A549 (cell line): ENCODE measurements around the gene MATN3. TPM values are rescaled to one million over a fixed set of nuclear protein-coding genes. Genes with fewer than 3 reads are reported as not detected.
A peak's percentile ranks its signal among the peaks of the same experiment; 100 is the strongest.

Source experiments
- ATAC-seq, 2 experiments: fragments of 200-7000 bp in 1 of 2; fragments of >200 bp in 1 of 2; cut with Nextera tagmentation in 1 of 2; cut with Tn5 transposase in 1 of 2; 3 replicates each; pipeline versions ENCODE4 v1.8.0 to v1.9.1; 2018 to 2020; ENCODE audit warnings: mild to moderate bottlenecking in 1 of 2, moderate library complexity in 1 of 2
- CTCF ChIA-PET: fragments of 300-600 bp; sonication (Branson Sonifier 250); formaldehyde crosslinking; extraction: SDS; loops from one replicate; lab custom pipeline; 2021; ENCODE audit warnings: antibody characterized with exemption, inconsistent platforms; lab: Yijun Ruan, JAX
- POLR2A ChIA-PET: fragments of 350-600 bp; formaldehyde crosslinking; extraction: SDS; loops from one replicate; lab custom pipeline; 2021; ENCODE audit warnings: antibody characterized with exemption, inconsistent platforms; lab: Yijun Ruan, JAX
- DNase-seq, 2 experiments: peaks; one replicate each; pipeline versions ENCODE4 v3.0.0 to v3.0.0-alpha.2; 2011 to 2016; ENCODE audit warnings: low read depth in 1 of 2, low spot score in 1 of 2
- FAIRE-seq: peaks from 2 replicates; lab custom pipeline; 2011; peaks lifted over from hg19 to GRCh38; lab: Jason Lieb, UNC
- H3K27ac ChIP-seq, 2 experiments: fragments of >200 bp; sonication (Bioruptor Twin); formaldehyde crosslinking; 3 replicates each; pipeline ENCODE4 v1.5.1; 2016 to 2017
- H3K4me1 ChIP-seq: fragments of >200 bp; sonication (Bioruptor Twin); formaldehyde crosslinking; 3 replicates; pipeline ENCODE4 v1.6.1; 2016
- H3K4me2 ChIP-seq: fragments of >200 bp; sonication (Bioruptor Twin); formaldehyde crosslinking; 3 replicates; pipeline ENCODE4 v1.6.1; 2016
- H3K4me3 ChIP-seq: fragments of >200 bp; sonication (Bioruptor Twin); formaldehyde crosslinking; 3 replicates; pipeline ENCODE4 v1.5.1; 2016
- H3K9me3 ChIP-seq: fragments of >200 bp; sonication (Bioruptor Twin); formaldehyde crosslinking; 3 replicates; pipeline ENCODE4 v1.6.1; 2016
- BHLHE40 ChIP-seq: IDR thresholded peaks from 2 replicates; pipeline ENCODE4 v1.6.1; 2012; ENCODE audit warnings: low read depth, low read length, inconsistent platforms
- ESRRA ChIP-seq: fragments of 150-350 bp; IDR thresholded peaks from 2 replicates; pipeline ENCODE4 v1.6.1; 2014; ENCODE audit warnings: mild to moderate bottlenecking, low read length, borderline replicate concordance
- FOSB ChIP-seq: fragments of 250-450 bp; sonication (Bioruptor Pico); IDR thresholded peaks from 2 replicates; pipeline ENCODE4 v1.5.0; 2020; ENCODE audit warnings: mild to moderate bottlenecking, moderate library complexity
- FOSL2 ChIP-seq, 2 experiments: fragments of 450-650 bp in 1 of 2; fragments of >200 bp in 1 of 2; sonication (Bioruptor Twin) in 1 of 2; formaldehyde crosslinking; IDR thresholded peaks; 2 replicates each; pipeline versions ENCODE4 v1.5.0 to v1.6.1; 2016 to 2020; ENCODE audit warnings: mild to moderate bottlenecking in 1 of 2, moderate library complexity in 1 of 2
- HDAC2 ChIP-seq: fragments of 200-600 bp; sonication (generic); IDR thresholded peaks from 2 replicates; pipeline ENCODE4 v1.6.1; 2016
- HEYL ChIP-seq: fragments of 250-450 bp; sonication (Bioruptor Pico); IDR thresholded peaks from 2 replicates; pipeline ENCODE4 v1.8.0; 2021; ENCODE audit warnings: mild to moderate bottlenecking, moderate library complexity
- HOXB5 ChIP-seq: fragments of 250-450 bp; sonication (Bioruptor Pico); IDR thresholded peaks from 2 replicates; pipeline ENCODE4 v1.5.0; 2020; ENCODE audit warnings: mild to moderate bottlenecking, moderate library complexity
- JUN ChIP-seq, 2 experiments: fragments of >200 bp; sonication (Bioruptor Twin); formaldehyde crosslinking; IDR thresholded peaks; 2 replicates in 1 of 2; 3 replicates in 1 of 2; pipeline ENCODE4 v1.6.1; 2016 to 2017
- MYC ChIP-seq: IDR thresholded peaks from 2 replicates; pipeline ENCODE4 v1.6.1; 2012; ENCODE audit warnings: mild to moderate bottlenecking, inconsistent platforms, low read length, improper control_type of control experiment, borderline replicate concordance
- NFE2L2 ChIP-seq: fragments of 150-350 bp; conservative IDR thresholded peaks from 2 replicates; pipeline ENCODE4 v1.6.1; 2014; ENCODE audit warnings: low read length
- PBX3 ChIP-seq: IDR thresholded peaks from 2 replicates; pipeline ENCODE4 v1.6.1; 2012
- PHF8 ChIP-seq: fragments of 200-600 bp; sonication (generic); IDR thresholded peaks from 2 replicates; pipeline ENCODE4 v1.6.1; 2016; ENCODE audit warnings: low read depth, mild to moderate bottlenecking, antibody characterized with exemption, moderate library complexity, borderline replicate concordance
- POLR2A ChIP-seq: IDR thresholded peaks from 2 replicates; pipeline ENCODE4 v1.6.1; 2012; ENCODE audit warnings: mild to moderate bottlenecking, low read length
- RCOR1 ChIP-seq: fragments of 150-350 bp; IDR thresholded peaks from 2 replicates; pipeline ENCODE4 v1.6.1; 2014; ENCODE audit warnings: antibody characterized with exemption, low read length, low read depth
- SMC3 ChIP-seq: fragments of >200 bp; sonication (Bioruptor Twin); formaldehyde crosslinking; IDR thresholded peaks from 3 replicates; pipeline ENCODE4 v1.6.1; 2018; ENCODE audit warnings: inconsistent platforms
- TFCP2L1 ChIP-seq: fragments of 250-450 bp; sonication (Bioruptor Pico); IDR thresholded peaks from 2 replicates; pipeline ENCODE4 v1.5.0; 2021; ENCODE audit warnings: mild to moderate bottlenecking
- ZSCAN20 ChIP-seq: fragments of 250-450 bp; sonication (Bioruptor Pico); IDR thresholded peaks from 2 replicates; pipeline ENCODE4 v1.8.0; 2022; ENCODE audit warnings: mild to moderate bottlenecking, moderate library complexity
- WGBS: methylation state at CpG from one replicate; pipeline ENCODE4 v1.1.6; 2017; ENCODE audit errors: missing lambda C conversion rate; 5-methylcytosine and 5-hydroxymethylcytosine counted together
- polyA plus RNA-seq, 4 experiments: library from polyadenylated mRNA; depleted of rRNA in 3 of 4; stranded (reverse); fragments of >200 nt; fragmentation: RNase III in 1 of 4; extraction: RNeasy Plus Mini Kit Qiagen cat#74134 plus additional on column Dnase treatment in 1 of 4; gene quantifications; 2 replicates in 3 of 4; 3 replicates in 1 of 4; pipeline ENCODE4 v1.2.3, GENCODE V29; 2011 to 2017
- TF ChIP-seq, protein P1 (sequence below): fragments of >200 bp; sonication (Bioruptor Twin); formaldehyde crosslinking; IDR thresholded peaks from 3 replicates; pipeline ENCODE4 v1.6.1; 2016
- TF ChIP-seq, protein P2 (sequence below): fragments of 450-650 bp; IDR thresholded peaks from 2 replicates; pipeline ENCODE4 v1.6.1; 2014; ENCODE audit warnings: antibody characterized with exemption
- TF ChIP-seq, protein P3 (sequence below): IDR thresholded peaks from 2 replicates; pipeline ENCODE4 v1.6.1; 2012
- TF ChIP-seq, protein P4 (sequence below): IDR thresholded peaks from 2 replicates; pipeline ENCODE4 v1.6.1; 2012; ENCODE audit warnings: low read depth, borderline replicate concordance

MATN3 gene
- polyA plus RNA-seq, 2 of the 4 experiments (the other 2 are of a cell fraction), result 14.2 to 16.8 TPM

DNA sequence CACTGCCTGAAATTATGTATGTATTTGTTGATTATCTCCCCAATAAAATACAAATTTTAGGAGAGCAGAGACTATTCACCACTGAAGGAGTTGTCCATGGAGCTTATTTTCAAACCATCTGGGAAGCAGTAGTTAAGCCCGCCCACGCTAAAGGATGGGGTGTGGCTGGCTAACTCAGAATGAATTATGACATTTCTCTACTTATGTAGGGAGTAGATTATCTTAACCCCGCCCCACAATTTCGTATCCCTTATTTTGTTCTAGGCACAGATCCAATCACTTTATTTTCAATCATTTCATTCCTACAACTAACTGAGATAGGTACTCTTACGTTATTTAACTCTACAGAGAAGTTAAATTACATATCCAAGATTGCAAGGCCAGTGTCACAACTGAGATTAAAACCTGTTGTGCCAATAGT is 40.4 kb upstream of the MATN3 start:
- ChIA-PET POLR2A (interaction anchor here (0.5 to 4.2 kb wide), 14 partner anchors 8 to 66 kb away, joined by 3 to 48 read pairs (median 10); partner anchors contain the start of genes MATN3 and WDR35), CTCF (interaction anchor here (1.0 to 1.9 kb wide), 7 partner anchors 9 to 172 kb away, joined by 3 to 8 read pairs (median 4); partner anchors contain the start of gene SDC1)
- H3K27ac ChIP-seq, result peak overlapping the region; percentile 92 to 96
- TF ChIP-seq, protein P1, sequence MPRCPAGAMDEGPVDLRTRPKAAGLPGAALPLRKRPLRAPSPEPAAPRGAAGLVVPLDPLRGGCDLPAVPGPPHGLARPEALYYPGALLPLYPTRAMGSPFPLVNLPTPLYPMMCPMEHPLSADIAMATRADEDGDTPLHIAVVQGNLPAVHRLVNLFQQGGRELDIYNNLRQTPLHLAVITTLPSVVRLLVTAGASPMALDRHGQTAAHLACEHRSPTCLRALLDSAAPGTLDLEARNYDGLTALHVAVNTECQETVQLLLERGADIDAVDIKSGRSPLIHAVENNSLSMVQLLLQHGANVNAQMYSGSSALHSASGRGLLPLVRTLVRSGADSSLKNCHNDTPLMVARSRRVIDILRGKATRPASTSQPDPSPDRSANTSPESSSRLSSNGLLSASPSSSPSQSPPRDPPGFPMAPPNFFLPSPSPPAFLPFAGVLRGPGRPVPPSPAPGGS, result 0 out of 3 replicates have a peak, but pooled peaks have one; percentile 11
- TF ChIP-seq FOSB (CRISPR knock-in tag), result no peak
- TF ChIP-seq HOXB5 (CRISPR knock-in tag), result peak; percentile 77; the same call in 1 of the 2 replicates
- FAIRE-seq, result no peak
- peak overlapping the region; percentile 63 for H3K4me3 ChIP-seq
- 11% methylated on average over 5 of the region's 5 CpGs for WGBS
- peak; percentile 54 to 61; a peak in 5 of 6 replicates for ATAC-seq
- H3K4me2 ChIP-seq, result peak overlapping the region; percentile 87
- peaks cover 29% of the 10 kb centered on the region for H3K4me1 ChIP-seq
- H3K9me3 ChIP-seq, result no peaks in the 10 kb centered on the region
- DNase-seq, result peak; percentile 81

- ChIA-PET CTCF (interaction anchor here (0.9 to 1.9 kb wide), 12 partner anchors 10 to 274 kb away, joined by 3 to 8 read pairs (median 4); partner anchors contain the start of gene SDC1), POLR2A (interaction anchor here (0.5 to 4.2 kb wide), 19 partner anchors 9 to 97 kb away, joined by 3 to 48 read pairs (median 8); partner anchors contain the start of genes MATN3 and WDR35)
- peak; percentile 28 to 54 for DNase-seq
- H3K4me1 ChIP-seq, result peaks cover 31% of the 10 kb centered on the region
- TF ChIP-seq FOSL2 (IDR thresholded peaks at IDR 0.05) (no peak), FOSL2 (CRISPR knock-in tag; IDR thresholded peaks at IDR 0.05) (peak; percentile 36), HEYL (CRISPR knock-in tag) (no peak), NFE2L2 (no peak), FOSB (CRISPR knock-in tag) (0 out of 2 replicates have a peak, but pooled peaks have one; percentile 38), TFCP2L1 (CRISPR knock-in tag) (0 out of 2 replicates have a peak, but pooled peaks have one; percentile 74), PHF8 (0 out of 2 replicates have a peak, but pooled peaks have one; percentile 1)
- TF ChIP-seq, all 56 proteins: peak for 4
- Histone ChIP-seq H3K4me3 (peak overlapping the region; percentile 63), H3K4me2 (peak overlapping the region; percentile 87), H3K27ac (peak overlapping the region; percentile 92 to 96), H3K9me3 (no peaks in the 10 kb centered on the region)
- ATAC-seq (peak; percentile 5; a peak in 4 of 6 replicates), FAIRE-seq (no peak)
- under 1% methylated on average over 10 of the region's 10 CpGs for WGBS
Observed at GRCh38 chr2:20052229-20052851, 39.9 kb upstream of the MATN3 start.

GRCh38 chr2:20051532-20052228 is 39.2 kb upstream of the MATN3 start, which contains the start of gene LAPTM4A:
Gene LAPTM4A (minus strand): TSS chr2:20051628. CDS start chr2:20051520, 108 bp downstream.
- Histone ChIP-seq H3K4me1 (peaks cover 31% of the 10 kb centered on the region), H3K4me3 (peak within 1 kb of the TSS; percentile 63), H3K4me2 (peak within 1 kb of the TSS; percentile 89), H3K27ac (peak within 1 kb of the TSS; percentile 92 to 96), H3K9me3 (no peaks in the 10 kb centered on the region)
- FAIRE-seq (no peak), ATAC-seq (peak; percentile 95 to 97), DNase-seq (peak; percentile 99 to 100)
- TF ChIP-seq PBX3 (peak; percentile 95), MYC (peak; percentile 68), JUN (IDR thresholded peaks at IDR 0.05) (peak in 1 of 2 experiments; percentile 90; a peak in 4 of 5 replicates), ESRRA (no peak), FOSL2 (IDR thresholded peaks at IDR 0.05) (no peak), FOSL2 (CRISPR knock-in tag; IDR thresholded peaks at IDR 0.05) (0 out of 2 replicates have a peak, but pooled peaks have one; percentile 4), HDAC2 (no peak), ZSCAN20 (CRISPR knock-in tag) (no peak), BHLHE40 (peak; percentile 63), PHF8 (peak; percentile 97), RCOR1 (no peak), POLR2A (peak; percentile 67), SMC3 (peak; percentile 5; the same call in 1 of the 3 replicates)
- TF ChIP-seq, protein P2, sequence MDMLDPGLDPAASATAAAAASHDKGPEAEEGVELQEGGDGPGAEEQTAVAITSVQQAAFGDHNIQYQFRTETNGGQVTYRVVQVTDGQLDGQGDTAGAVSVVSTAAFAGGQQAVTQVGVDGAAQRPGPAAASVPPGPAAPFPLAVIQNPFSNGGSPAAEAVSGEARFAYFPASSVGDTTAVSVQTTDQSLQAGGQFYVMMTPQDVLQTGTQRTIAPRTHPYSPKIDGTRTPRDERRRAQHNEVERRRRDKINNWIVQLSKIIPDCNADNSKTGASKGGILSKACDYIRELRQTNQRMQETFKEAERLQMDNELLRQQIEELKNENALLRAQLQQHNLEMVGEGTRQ, result peak; percentile 79
- TF ChIP-seq, protein P1, result peak; percentile 88; the same call in 1 of the 3 replicates
- TF ChIP-seq, protein P3, sequence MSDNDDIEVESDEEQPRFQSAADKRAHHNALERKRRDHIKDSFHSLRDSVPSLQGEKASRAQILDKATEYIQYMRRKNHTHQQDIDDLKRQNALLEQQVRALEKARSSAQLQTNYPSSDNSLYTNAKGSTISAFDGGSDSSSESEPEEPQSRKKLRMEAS, result peak; percentile 75
- TF ChIP-seq, protein P4, sequence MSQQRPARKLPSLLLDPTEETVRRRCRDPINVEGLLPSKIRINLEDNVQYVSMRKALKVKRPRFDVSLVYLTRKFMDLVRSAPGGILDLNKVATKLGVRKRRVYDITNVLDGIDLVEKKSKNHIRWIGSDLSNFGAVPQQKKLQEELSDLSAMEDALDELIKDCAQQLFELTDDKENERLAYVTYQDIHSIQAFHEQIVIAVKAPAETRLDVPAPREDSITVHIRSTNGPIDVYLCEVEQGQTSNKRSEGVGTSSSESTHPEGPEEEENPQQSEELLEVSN, result peak; percentile 78
- CTCF ChIA-PET, result interaction anchor here (0.6 to 1.9 kb wide), 16 partner anchors 8 to 275 kb away, joined by 3 to 8 read pairs (median 4); partner anchors contain the start of gene SDC1
- POLR2A ChIA-PET, result interaction anchor here (0.6 to 4.2 kb wide), 28 partner anchors 9 to 396 kb away, joined by 3 to 48 read pairs (median 5); partner anchors contain the start of genes MATN3, RHOB, SDC1 and WDR35
- WGBS, result under 1% methylated on average over 44 of the region's 45 CpGs
